ENCODE data around the gene HSPBP1. TPM values are rescaled to one million over a fixed set of nuclear protein-coding genes. Genes with fewer than 3 reads are reported as not detected.

HSPBP1 gene
- total and polyA plus RNA-seq, 2 donors (not counting 3 experiments of a cell fraction or from before 2014, with no cell fraction given): 30.4 to 47.5 TPM

DNA sequence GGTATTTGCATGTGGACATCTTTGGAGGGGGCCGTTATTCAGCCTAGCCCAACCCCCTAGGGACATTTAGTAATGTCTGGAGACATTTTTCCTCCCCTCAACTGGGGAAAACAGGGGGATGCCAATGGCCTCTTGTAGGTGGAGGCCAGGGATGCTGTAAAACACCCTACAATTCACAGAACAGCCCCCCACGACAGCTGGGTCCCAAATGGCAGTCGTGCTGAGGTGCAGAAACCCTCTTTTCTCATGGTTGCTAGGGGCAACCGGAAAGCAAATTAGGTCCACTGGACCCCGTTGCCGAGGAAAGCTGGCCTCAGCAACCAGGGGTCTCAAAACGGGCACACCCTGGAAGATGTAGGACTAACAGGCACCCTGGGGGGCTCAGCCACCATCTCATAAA lies 30.6 kb upstream of the HSPBP1 start:
- intact Hi-C loops (cut with micrococcal nuclease) (no loop called here), dilution Hi-C loops (cut with MboI; ENCODE audit: extremely low pct_ligation_motif_present, low sequenced_read_pairs) (no loop called here)
- ChIA-PET POLR2A (no interaction called here), CTCF (interaction anchor here (1.3 to 1.5 kb wide), 2 partner anchors 9 to 19 kb away, joined by 4 to 7 read pairs; no protein-coding TSS in a partner anchor)
- Histone ChIP-seq H3K4me1 (ENCODE audit: control insufficient read depth, extremely low read depth, insufficient read depth, low read length) (no peaks in the 10 kb centered on the region), H3K4me3 (replicated peaks in 1 of 3; ENCODE audit: insufficient read depth in 1 of 3, low read depth in 1 of 3, low read length in 3 of 3) (no peak overlapping the region), H3K27ac (ENCODE audit: insufficient read depth, low read depth, low read length) (no peak overlapping the region), H3K36me3 (ENCODE audit: control insufficient read depth in 2 of 2, extremely low read depth in 1 of 2, insufficient read depth in 2 of 2, low read length in 2 of 2) (no peaks in the 10 kb centered on the region), H4K20me1 (replicated peaks; ENCODE audit: control insufficient read depth, extremely low read depth, insufficient read depth, low read length) (no peaks in the 10 kb centered on the region), H3K9me3 (replicated peaks; ENCODE audit: control insufficient read depth, insufficient read depth, low read length) (no peaks in the 10 kb centered on the region), H2AFZ (ENCODE audit: low read depth, low read length) (no peak overlapping the region), H3K9me1 (replicated peaks; ENCODE audit: control insufficient read depth, extremely low read depth, insufficient read depth, low read length) (no peaks in the 10 kb centered on the region), H3K79me2 (ENCODE audit: control insufficient read depth, insufficient read depth, low read length) (no peaks in the 10 kb centered on the region), H3K9ac (replicated peaks; ENCODE audit: extremely low read depth, insufficient read depth, low read length) (no peak overlapping the region), H3K4me2 (ENCODE audit: insufficient read depth, low read length) (no peak overlapping the region), H3K27me3 (ENCODE audit: control insufficient read depth in 2 of 2, insufficient read depth in 2 of 2, low read length in 2 of 2) (no peaks in the 10 kb centered on the region)
- no peak for TF ChIP-seq MYC (IDR thresholded peaks at IDR 0.05; ENCODE audit: low read depth, low read length)
- TF ChIP-seq EZH2 (IDR thresholded peaks at IDR 0.05; ENCODE audit: borderline replicate concordance, low read depth, low read length, severe bottlenecking): no peak
- TF ChIP-seq, protein P1, sequence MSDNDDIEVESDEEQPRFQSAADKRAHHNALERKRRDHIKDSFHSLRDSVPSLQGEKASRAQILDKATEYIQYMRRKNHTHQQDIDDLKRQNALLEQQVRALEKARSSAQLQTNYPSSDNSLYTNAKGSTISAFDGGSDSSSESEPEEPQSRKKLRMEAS (IDR thresholded peaks at IDR 0.05; ENCODE audit: insufficient read depth, insufficient read length): no peak
- TF ChIP-seq POLR2A (IDR thresholded peaks at IDR 0.05; ENCODE audit: low read depth, low read length): no peak
- TF ChIP-seq, protein P2, sequence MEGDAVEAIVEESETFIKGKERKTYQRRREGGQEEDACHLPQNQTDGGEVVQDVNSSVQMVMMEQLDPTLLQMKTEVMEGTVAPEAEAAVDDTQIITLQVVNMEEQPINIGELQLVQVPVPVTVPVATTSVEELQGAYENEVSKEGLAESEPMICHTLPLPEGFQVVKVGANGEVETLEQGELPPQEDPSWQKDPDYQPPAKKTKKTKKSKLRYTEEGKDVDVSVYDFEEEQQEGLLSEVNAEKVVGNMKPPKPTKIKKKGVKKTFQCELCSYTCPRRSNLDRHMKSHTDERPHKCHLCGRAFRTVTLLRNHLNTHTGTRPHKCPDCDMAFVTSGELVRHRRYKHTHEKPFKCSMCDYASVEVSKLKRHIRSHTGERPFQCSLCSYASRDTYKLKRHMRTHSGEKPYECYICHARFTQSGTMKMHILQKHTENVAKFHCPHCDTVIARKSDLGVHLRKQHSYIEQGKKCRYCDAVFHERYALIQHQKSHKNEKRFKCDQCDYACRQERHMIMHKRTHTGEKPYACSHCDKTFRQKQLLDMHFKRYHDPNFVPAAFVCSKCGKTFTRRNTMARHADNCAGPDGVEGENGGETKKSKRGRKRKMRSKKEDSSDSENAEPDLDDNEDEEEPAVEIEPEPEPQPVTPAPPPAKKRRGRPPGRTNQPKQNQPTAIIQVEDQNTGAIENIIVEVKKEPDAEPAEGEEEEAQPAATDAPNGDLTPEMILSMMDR (IDR thresholded peaks at IDR 0.05; ENCODE audit: extremely low read depth in 1 of 2, insufficient read depth in 1 of 2, low read depth in 1 of 2, low read length in 2 of 2): no peak
- no peak for TF ChIP-seq FOS (IDR thresholded peaks at IDR 0.05; ENCODE audit: borderline replicate concordance, insufficient read depth, low read length)
- TF ChIP-seq GATA2 (IDR thresholded peaks at IDR 0.05; ENCODE audit: insufficient read depth, insufficient read length, low read depth, low read length): no peak
- no peak for TF ChIP-seq JUN (IDR thresholded peaks at IDR 0.05; ENCODE audit: borderline replicate concordance, insufficient read depth, insufficient read length, low read depth)
- TF ChIP-seq POLR2AphosphoS5 (IDR thresholded peaks at IDR 0.05; ENCODE audit: insufficient read depth, low read depth, low read length): no peak
- FAIRE-seq: no peak
- BruUV-seq (replicated peaks): no TSS peak
- DNase-seq (ENCODE audit: low read depth, low spot score): no peak
